ENCODE results near the gene FBP2. TPM values are rescaled to one million over a fixed set of nuclear protein-coding genes. Genes with fewer than 3 reads are reported as not detected.

FBP2 gene
- total and polyA plus RNA-seq, 10 of the 15 experiments (the other 5 are each of a cell fraction or from before 2014, with no cell fraction given), result 0.07 to 1.1 (median 0.12) TPM; not detected in 6

- H3K27me3 ChIP-seq (replicated peaks in 1 of 2; ENCODE audit: control insufficient read depth in 2 of 2, insufficient read depth in 2 of 2, low read length in 1 of 2), result 0 out of 4 replicates have a peak, but pooled peaks cover 0 to 1% of the 10 kb centered on the region in 2 experiments
- 46% methylated on average over 4 of the region's 4 CpGs for WGBS (ENCODE audit: insufficient coverage, insufficient replicate concordance, low lambda C conversion rate, missing lambda C conversion rate)
- no peaks in the 10 kb centered on the region for H3K36me3 ChIP-seq (ENCODE audit: control insufficient read depth in 2 of 2, insufficient read depth in 2 of 2, low read length in 1 of 2)
- ChIA-PET SMC1A (ENCODE audit: uncharacterized antibody, unreplicated experiment) (interaction anchor here (0.6 kb wide), 1 partner anchor 325 kb away, joined by 4 read pairs; no protein-coding TSS in a partner anchor), POLR2A (no interaction called here), RAD21 (ENCODE audit: unreplicated experiment) (interaction anchor here (0.7 kb wide), 1 partner anchor 93 kb away, joined by 3 read pairs; no protein-coding TSS in a partner anchor), CTCF (no interaction called here)
- H3K27ac ChIP-seq (ENCODE audit: control insufficient read depth, insufficient read depth), result no peak overlapping the region
- H4K20me1 ChIP-seq (ENCODE audit: control insufficient read depth, insufficient read depth), result no peaks in the 10 kb centered on the region
- H2AFZ ChIP-seq (ENCODE audit: control insufficient read depth, low read depth, low read length), result no peak overlapping the region
- no peak for TF ChIP-seq USF1 (IDR thresholded peaks at IDR 0.05; ENCODE audit: borderline replicate concordance, extremely low read length, insufficient read depth, low read depth, low read length)
- TF ChIP-seq TBL1XR1 (IDR thresholded peaks at IDR 0.05; ENCODE audit: low read depth, low read length), result no peak
- no peak for TF ChIP-seq SIX5 (IDR thresholded peaks at IDR 0.05; ENCODE audit: low read depth, low read length, severe bottlenecking)
- no peak for TF ChIP-seq BRCA1 (IDR thresholded peaks at IDR 0.05; ENCODE audit: low read depth, low read length)
- TF ChIP-seq KLF5 (IDR thresholded peaks at IDR 0.05; ENCODE audit: partially characterized antibody), result no peak
- TF ChIP-seq ZNF274 (IDR thresholded peaks at IDR 0.05; ENCODE audit: insufficient read depth, insufficient read length), result no peak
- TF ChIP-seq NFXL1 (IDR thresholded peaks at IDR 0.05; ENCODE audit: borderline replicate concordance), result no peak
- no peak for TF ChIP-seq SREBF1 (IDR thresholded peaks at IDR 0.05; ENCODE audit: low read length)
- TF ChIP-seq NFYA (IDR thresholded peaks at IDR 0.05; ENCODE audit: borderline replicate concordance, low read depth, low read length), result no peak
- TF ChIP-seq SP1 (IDR thresholded peaks at IDR 0.05; ENCODE audit: low read depth, low read length), result no peak
- no peak for TF ChIP-seq ZBED1 (IDR thresholded peaks at IDR 0.05; ENCODE audit: borderline replicate concordance)
- TF ChIP-seq TCF3 (IDR thresholded peaks at IDR 0.05; ENCODE audit: borderline replicate concordance, insufficient read depth, low read depth, low read length), result no peak
- no peak for TF ChIP-seq SIN3A (IDR thresholded peaks at IDR 0.05; ENCODE audit: low read depth, low read length)
- no peak for TF ChIP-seq ELK1 (IDR thresholded peaks at IDR 0.05; ENCODE audit: low read depth, low read length)
- ATAC-seq (no peak), DNase-seq (ENCODE audit: low read depth, low spot score) (no peak), FAIRE-seq (no peak)
- BruUV-seq (replicated peaks), result no TSS peak
- H3K4me2 ChIP-seq (ENCODE audit: control insufficient read depth, insufficient read depth), result no peak overlapping the region
- H3K79me2 ChIP-seq (ENCODE audit: control insufficient read depth, insufficient read depth, low read length), result no peaks in the 10 kb centered on the region
- no peaks in the 10 kb centered on the region for H3K9me3 ChIP-seq (replicated peaks; ENCODE audit: control insufficient read depth, insufficient read depth, low read length)
- no peak overlapping the region for H3K4me3 ChIP-seq
- no peaks in the 10 kb centered on the region for H3K4me1 ChIP-seq (ENCODE audit: control insufficient read depth, insufficient read depth, low read length)
- in situ Hi-C loops (cut with MboI) (no loop called here), intact Hi-C loops (cut with micrococcal nuclease; ENCODE audit: unreplicated experiment) (no loop called here)
- no peak overlapping the region for H3K9ac ChIP-seq (ENCODE audit: control insufficient read depth, insufficient read depth, low read length)
Observed at GRCh38 chr9:94538908-94539307, 54.7 kb downstream of the FBP2 start.
